ENCODE measurements around the gene OR14A16. TPM values are rescaled to one million over a fixed set of nuclear protein-coding genes. Genes with fewer than 3 reads are reported as not detected.

The OR14A16 gene
- total RNA-seq, 1 experiment from 2014 or later, result 0.15 TPM

- H2AFZ ChIP-seq (ENCODE audit: low read length), result no peak overlapping the region
- no peak overlapping the region for H2BK15ac ChIP-seq (ENCODE audit: low read depth, low read length)
- H3K4me2 ChIP-seq (ENCODE audit: insufficient read depth, insufficient read length, low read length), result no peak overlapping the region
- H3K56ac ChIP-seq (ENCODE audit: insufficient read length, low read depth, low read length), result no peak overlapping the region
- no peaks in the 10 kb centered on the region for H3K27me3 ChIP-seq (ENCODE audit: insufficient read depth, low read length)
- DNase-seq, result no peak
- no peak overlapping the region for H2BK120ac ChIP-seq (ENCODE audit: low read depth, low read length, poor library complexity, severe bottlenecking)
- H2BK12ac ChIP-seq (ENCODE audit: insufficient read length, low read depth, low read length), result no peak overlapping the region
- H3K79me2 ChIP-seq (ENCODE audit: insufficient read depth, low read length), result no peaks in the 10 kb centered on the region
- H3K14ac ChIP-seq (ENCODE audit: insufficient read depth, low read length), result no peak overlapping the region
- no peaks in the 10 kb centered on the region for H4K20me1 ChIP-seq (ENCODE audit: control insufficient read depth, insufficient read depth, insufficient read length)
- no peak overlapping the region for H4K5ac ChIP-seq (ENCODE audit: insufficient read length, low read depth, low read length)
- Mint-ChIP-seq H3K27me3 (ENCODE audit: low read depth) (no peaks in the 10 kb centered on the region), H3K9me3 (peaks cover 18 to 35% of the 10 kb centered on the region in 2 experiments), H3K4me1 (no peaks in the 10 kb centered on the region), H3K27ac (no peak overlapping the region), H3K36me3 (ENCODE audit: insufficient read depth in 1 of 3, low read depth in 3 of 3) (no peaks in the 10 kb centered on the region; a peak in 1 of 7 replicates), H3K4me3 (no peak overlapping the region)
- no peaks in the 10 kb centered on the region for H3K79me1 ChIP-seq (ENCODE audit: insufficient read depth, low read depth, low read length, poor library complexity, severe bottlenecking)
- H3K9ac ChIP-seq (ENCODE audit: extremely low read depth, insufficient read length, low read length), result no peak overlapping the region
- H3K4ac ChIP-seq (ENCODE audit: low read depth, low read length), result no peak overlapping the region
- H3K27ac ChIP-seq (ENCODE audit: insufficient read length, low read depth, low read length), result no peak overlapping the region
- H3K18ac ChIP-seq (ENCODE audit: insufficient read length, low read depth, low read length), result no peak overlapping the region
- H2BK5ac ChIP-seq (ENCODE audit: insufficient read length, low read length), result no peak overlapping the region
- no peak overlapping the region for H2AK5ac ChIP-seq (ENCODE audit: insufficient read length, low read length)
- no peak overlapping the region for H4K91ac ChIP-seq (ENCODE audit: insufficient read length, low read depth, low read length)
- H4K8ac ChIP-seq (replicated peaks; ENCODE audit: insufficient read length, low read depth, low read length), result no peak overlapping the region
- H3T11ph ChIP-seq (ENCODE audit: low read length), result no peak overlapping the region
- no peak overlapping the region for H3K23ac ChIP-seq (ENCODE audit: insufficient read length, low read depth, low read length)
- H3K9me3 ChIP-seq (ENCODE audit: control insufficient read depth, low read depth, low read length), result peaks cover 6% of the 10 kb centered on the region
- TF ChIP-seq, protein P1, sequence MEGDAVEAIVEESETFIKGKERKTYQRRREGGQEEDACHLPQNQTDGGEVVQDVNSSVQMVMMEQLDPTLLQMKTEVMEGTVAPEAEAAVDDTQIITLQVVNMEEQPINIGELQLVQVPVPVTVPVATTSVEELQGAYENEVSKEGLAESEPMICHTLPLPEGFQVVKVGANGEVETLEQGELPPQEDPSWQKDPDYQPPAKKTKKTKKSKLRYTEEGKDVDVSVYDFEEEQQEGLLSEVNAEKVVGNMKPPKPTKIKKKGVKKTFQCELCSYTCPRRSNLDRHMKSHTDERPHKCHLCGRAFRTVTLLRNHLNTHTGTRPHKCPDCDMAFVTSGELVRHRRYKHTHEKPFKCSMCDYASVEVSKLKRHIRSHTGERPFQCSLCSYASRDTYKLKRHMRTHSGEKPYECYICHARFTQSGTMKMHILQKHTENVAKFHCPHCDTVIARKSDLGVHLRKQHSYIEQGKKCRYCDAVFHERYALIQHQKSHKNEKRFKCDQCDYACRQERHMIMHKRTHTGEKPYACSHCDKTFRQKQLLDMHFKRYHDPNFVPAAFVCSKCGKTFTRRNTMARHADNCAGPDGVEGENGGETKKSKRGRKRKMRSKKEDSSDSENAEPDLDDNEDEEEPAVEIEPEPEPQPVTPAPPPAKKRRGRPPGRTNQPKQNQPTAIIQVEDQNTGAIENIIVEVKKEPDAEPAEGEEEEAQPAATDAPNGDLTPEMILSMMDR (conservative IDR thresholded peaks at IDR 0.05), result no peak
- no peak overlapping the region for H2BK20ac ChIP-seq (ENCODE audit: low read depth, low read length, poor library complexity, severe bottlenecking)
- no peaks in the 10 kb centered on the region for H3K4me1 ChIP-seq (ENCODE audit: insufficient read depth, low read length)
- H3K23me2 ChIP-seq (ENCODE audit: insufficient read length, low read depth, low read length, poor library complexity, severe bottlenecking), result no peaks in the 10 kb centered on the region
Measured at GRCh38 chr1:247769603-247770002, 54.3 kb downstream of the OR14A16 start.

Other genes starting within 250 kb of the OR14A16 start
- not detected in 2 replicates for gene OR2G2, start 235.8 kb downstream of the OR14A16 start, total RNA-seq (2021)
- not detected in 2 replicates for gene OR2G3, start 218.5 kb downstream of the OR14A16 start, total RNA-seq (2021)
- not detected in 2 replicates for gene OR13G1, start 144.4 kb downstream of the OR14A16 start, total RNA-seq (2021)
- not detected in 2 replicates for gene OR6F1, start 107.5 kb downstream of the OR14A16 start, total RNA-seq (2021)
- not detected in 2 replicates for gene OR14K1, start 85.5 kb downstream of the OR14A16 start, total RNA-seq (2021)
- gene OR14A2, start 76.0 kb downstream of the OR14A16 start, total RNA-seq (2021), result not detected in 2 replicates
- not detected in 2 replicates for gene OR1C1, start 63.6 kb downstream of the OR14A16 start, total RNA-seq (2021)
- gene OR11L1, start 17.8 kb upstream of the OR14A16 start, total RNA-seq (2021), result not detected in 2 replicates
- 1.7 and 2.0 TPM in 2 replicates for gene TRIM58, start 33.1 kb upstream of the OR14A16 start, total RNA-seq (2021)
- gene OR2W3, start 71.5 kb upstream of the OR14A16 start, total RNA-seq (2021), result 0.24 TPM in 1 of 2 replicates, not detected in the other
- not detected in 2 replicates for gene OR2T8, start 96.1 kb upstream of the OR14A16 start, total RNA-seq (2021)
- not detected in 2 replicates for gene OR2AJ1, start 100.8 kb upstream of the OR14A16 start, total RNA-seq (2021)
- 0.24 TPM in 1 of 2 replicates, not detected in the other for gene OR2L8, start 124.7 kb upstream of the OR14A16 start, total RNA-seq (2021)
- not detected in 2 replicates for gene OR2AK2, start 141.1 kb upstream of the OR14A16 start, total RNA-seq (2021)
- not detected in 2 replicates for gene OR2L5, start 189.5 kb upstream of the OR14A16 start, total RNA-seq (2021)
- 0.11 TPM in 1 of 2 replicates, not detected in the other for gene OR2L2, start 206.0 kb upstream of the OR14A16 start, total RNA-seq (2021)
- gene OR2L3, start 222.7 kb upstream of the OR14A16 start, total RNA-seq (2021), result not detected in 2 replicates

All from H9 (cell line).